ENCODE results near the gene SLC25A47.

The SLC25A47 gene

DNA sequence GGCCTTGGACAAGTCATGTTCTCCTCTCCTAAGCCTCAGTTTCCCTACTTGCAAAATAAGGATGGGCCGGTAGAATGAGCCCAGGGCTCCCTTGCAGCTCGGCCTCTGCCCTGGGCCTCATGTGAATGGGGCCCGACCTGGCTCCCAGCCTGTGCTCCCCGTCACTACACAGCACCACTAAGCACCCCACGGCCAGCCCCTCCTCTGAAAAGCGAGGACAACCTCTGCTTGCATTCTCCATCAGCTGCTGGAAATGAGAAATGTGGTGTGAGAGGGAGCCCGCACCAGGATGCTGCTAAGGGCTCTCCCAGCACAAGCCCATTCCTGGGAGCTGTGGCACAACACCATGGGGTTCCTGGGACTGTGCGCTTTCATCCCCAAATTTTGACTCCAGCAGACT lies 10.2 kb downstream of the SLC25A47 start:
- no peak overlapping the region for H3K9ac ChIP-seq (ENCODE audit: low read length)
- H3K27me3 ChIP-seq (ENCODE audit: insufficient read depth, low read length), result no peaks in the 10 kb centered on the region
- H3K9me3 ChIP-seq (ENCODE audit: insufficient read depth, low read depth, low read length), result peaks cover 1% of the 10 kb centered on the region
- no peak overlapping the region for H3K4me3 ChIP-seq (ENCODE audit: low read depth, low read length)
- no peak overlapping the region for H2AK5ac ChIP-seq (ENCODE audit: low read length)
- H3K4ac ChIP-seq (ENCODE audit: low read depth, low read length), result no peak overlapping the region
- H2BK5ac ChIP-seq (ENCODE audit: low read depth, low read length, poor library complexity), result no peak overlapping the region
- no peak overlapping the region for H3K4me2 ChIP-seq (ENCODE audit: low read length)
- H3K14ac ChIP-seq (ENCODE audit: low read length), result no peak overlapping the region
- no peaks in the 10 kb centered on the region for H3K79me2 ChIP-seq (ENCODE audit: control insufficient read depth, insufficient read depth, low read length, poor library complexity)
- H4K8ac ChIP-seq (ENCODE audit: low read depth, low read length), result no peak overlapping the region
- no peak overlapping the region for H3K27ac ChIP-seq (ENCODE audit: low read depth, low read length)
- H4K91ac ChIP-seq (ENCODE audit: low read depth, low read length), result no peak overlapping the region
- H2AFZ ChIP-seq (ENCODE audit: insufficient read depth, low read length, poor library complexity), result no peak overlapping the region
- DNase-seq, result no peak
- H3K4me1 ChIP-seq (ENCODE audit: control insufficient read depth in 1 of 2, insufficient read depth in 2 of 2, low read length in 2 of 2), result no peaks in the 10 kb centered on the region
- H2BK120ac ChIP-seq (ENCODE audit: insufficient read depth, low read length, poor library complexity), result no peak overlapping the region
- peaks cover 8 to 13% of the 10 kb centered on the region in 2 experiments for H3K36me3 ChIP-seq (ENCODE audit: control insufficient read depth in 1 of 2, insufficient read depth in 2 of 2, low read length in 2 of 2)
- no peak overlapping the region for H3K18ac ChIP-seq (ENCODE audit: low read length)
- no peak overlapping the region for H3K23ac ChIP-seq (ENCODE audit: low read length)
- no peaks in the 10 kb centered on the region for H3K79me1 ChIP-seq (ENCODE audit: low read length)
- H2BK12ac ChIP-seq (ENCODE audit: low read length), result no peak overlapping the region
- whole genome bisulfite sequencing (ENCODE audit: extremely low coverage, insufficient coverage, insufficient read length), result no CpG with 5 or more reads among the region's 8 CpGs
- H4K12ac ChIP-seq (ENCODE audit: low read depth, low read length), result no peak overlapping the region

DNA sequence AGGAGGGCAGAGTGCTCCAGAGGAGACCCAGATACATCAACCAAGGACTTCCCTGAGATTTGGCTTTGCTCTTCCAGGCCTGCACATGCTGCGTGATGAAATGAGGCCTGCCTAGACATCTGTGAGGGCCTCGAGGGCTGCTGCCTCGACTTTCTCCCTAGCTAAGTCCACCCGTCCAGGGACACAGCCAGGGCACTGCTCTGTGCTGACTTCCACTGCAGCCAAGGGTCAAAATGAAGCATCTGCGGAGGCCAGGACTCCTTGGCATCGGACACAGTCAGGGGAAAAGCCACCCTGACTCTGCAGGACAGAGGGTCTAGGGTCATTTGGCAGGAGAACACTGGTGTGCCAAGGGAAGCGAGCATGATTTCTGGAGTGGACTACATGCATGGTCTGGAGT lies 10.7 kb downstream of the SLC25A47 start:
- Histone ChIP-seq H2BK5ac (ENCODE audit: low read depth, low read length, poor library complexity) (no peak overlapping the region), H2BK120ac (ENCODE audit: insufficient read depth, low read length, poor library complexity) (no peak overlapping the region), H3K4me1 (ENCODE audit: control insufficient read depth in 1 of 2, insufficient read depth in 2 of 2, low read length in 2 of 2) (no peaks in the 10 kb centered on the region), H3K4ac (ENCODE audit: low read depth, low read length) (no peak overlapping the region), H2AFZ (ENCODE audit: insufficient read depth, low read length, poor library complexity) (no peak overlapping the region), H3K27ac (ENCODE audit: low read depth, low read length) (no peak overlapping the region), H4K91ac (ENCODE audit: low read depth, low read length) (no peak overlapping the region), H3K79me1 (ENCODE audit: low read length) (no peaks in the 10 kb centered on the region), H3K23ac (ENCODE audit: low read length) (no peak overlapping the region), H3K4me2 (ENCODE audit: low read length) (no peak overlapping the region), H3K9ac (ENCODE audit: low read length) (no peak overlapping the region), H3K36me3 (ENCODE audit: control insufficient read depth in 1 of 2, insufficient read depth in 2 of 2, low read length in 2 of 2) (peaks cover 8 to 13% of the 10 kb centered on the region in 2 experiments), H3K14ac (ENCODE audit: low read length) (no peak overlapping the region), H3K4me3 (ENCODE audit: low read depth, low read length) (no peak overlapping the region), H2AK5ac (ENCODE audit: low read length) (no peak overlapping the region), H3K27me3 (ENCODE audit: insufficient read depth, low read length) (no peaks in the 10 kb centered on the region), H3K79me2 (ENCODE audit: control insufficient read depth, insufficient read depth, low read length, poor library complexity) (no peaks in the 10 kb centered on the region), H3K9me3 (ENCODE audit: insufficient read depth, low read depth, low read length) (peaks cover 1% of the 10 kb centered on the region), H3K18ac (ENCODE audit: low read length) (no peak overlapping the region), H4K12ac (ENCODE audit: low read depth, low read length) (no peak overlapping the region), H4K8ac (ENCODE audit: low read depth, low read length) (no peak overlapping the region), H2BK12ac (ENCODE audit: low read length) (no peak overlapping the region)
- no peak for DNase-seq
- WGBS (ENCODE audit: extremely low coverage, insufficient coverage, insufficient read length), result no CpG with 5 or more reads among the region's 7 CpGs

DNA sequence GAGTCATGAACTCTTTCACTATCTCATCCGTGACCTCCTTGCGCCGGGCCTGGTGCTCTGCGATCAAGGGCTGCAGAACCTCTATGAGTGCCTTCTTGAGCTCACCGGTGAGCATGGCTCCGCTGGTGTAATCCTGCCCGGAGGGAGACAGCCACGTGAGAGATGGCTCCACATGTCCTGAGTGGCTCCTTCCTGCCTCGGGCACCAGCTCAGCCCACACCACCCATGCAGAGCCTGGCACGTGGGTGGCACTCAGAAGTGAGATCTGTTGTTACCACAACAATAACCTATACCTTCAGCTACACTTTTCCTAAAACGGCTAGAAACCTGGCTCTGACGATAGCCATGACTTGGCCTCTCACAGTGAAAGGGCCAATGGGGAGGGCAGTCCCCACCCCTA lies 11.8 kb downstream of the SLC25A47 start:
- Histone ChIP-seq H3K36me3 (ENCODE audit: control insufficient read depth in 1 of 2, insufficient read depth in 2 of 2, low read length in 2 of 2) (peaks cover 8 to 17% of the 10 kb centered on the region in 2 experiments), H3K79me1 (ENCODE audit: low read length) (no peaks in the 10 kb centered on the region), H3K18ac (ENCODE audit: low read length) (no peak overlapping the region), H2AFZ (ENCODE audit: insufficient read depth, low read length, poor library complexity) (no peak overlapping the region), H3K14ac (ENCODE audit: low read length) (no peak overlapping the region), H3K27ac (ENCODE audit: low read depth, low read length) (no peak overlapping the region), H3K9me3 (ENCODE audit: insufficient read depth, low read depth, low read length) (peaks cover 1% of the 10 kb centered on the region), H4K91ac (ENCODE audit: low read depth, low read length) (no peak overlapping the region), H3K79me2 (ENCODE audit: control insufficient read depth, insufficient read depth, low read length, poor library complexity) (no peaks in the 10 kb centered on the region), H2BK120ac (ENCODE audit: insufficient read depth, low read length, poor library complexity) (no peak overlapping the region), H2BK12ac (ENCODE audit: low read length) (no peak overlapping the region), H3K4me3 (ENCODE audit: low read depth, low read length) (no peak overlapping the region), H3K4me2 (ENCODE audit: low read length) (no peak overlapping the region), H3K4me1 (ENCODE audit: control insufficient read depth in 1 of 2, insufficient read depth in 2 of 2, low read length in 2 of 2) (no peaks in the 10 kb centered on the region), H3K9ac (ENCODE audit: low read length) (no peak overlapping the region), H3K23ac (ENCODE audit: low read length) (no peak overlapping the region), H3K4ac (ENCODE audit: low read depth, low read length) (no peak overlapping the region), H4K12ac (ENCODE audit: low read depth, low read length) (no peak overlapping the region), H2AK5ac (ENCODE audit: low read length) (no peak overlapping the region), H3K27me3 (ENCODE audit: insufficient read depth, low read length) (no peaks in the 10 kb centered on the region), H4K8ac (ENCODE audit: low read depth, low read length) (no peak overlapping the region), H2BK5ac (ENCODE audit: low read depth, low read length, poor library complexity) (no peak overlapping the region)
- peak; percentile 86 to 87 for DNase-seq
- no CpG with 5 or more reads among the region's 12 CpGs for WGBS (ENCODE audit: extremely low coverage, insufficient coverage, insufficient read length)

DNA sequence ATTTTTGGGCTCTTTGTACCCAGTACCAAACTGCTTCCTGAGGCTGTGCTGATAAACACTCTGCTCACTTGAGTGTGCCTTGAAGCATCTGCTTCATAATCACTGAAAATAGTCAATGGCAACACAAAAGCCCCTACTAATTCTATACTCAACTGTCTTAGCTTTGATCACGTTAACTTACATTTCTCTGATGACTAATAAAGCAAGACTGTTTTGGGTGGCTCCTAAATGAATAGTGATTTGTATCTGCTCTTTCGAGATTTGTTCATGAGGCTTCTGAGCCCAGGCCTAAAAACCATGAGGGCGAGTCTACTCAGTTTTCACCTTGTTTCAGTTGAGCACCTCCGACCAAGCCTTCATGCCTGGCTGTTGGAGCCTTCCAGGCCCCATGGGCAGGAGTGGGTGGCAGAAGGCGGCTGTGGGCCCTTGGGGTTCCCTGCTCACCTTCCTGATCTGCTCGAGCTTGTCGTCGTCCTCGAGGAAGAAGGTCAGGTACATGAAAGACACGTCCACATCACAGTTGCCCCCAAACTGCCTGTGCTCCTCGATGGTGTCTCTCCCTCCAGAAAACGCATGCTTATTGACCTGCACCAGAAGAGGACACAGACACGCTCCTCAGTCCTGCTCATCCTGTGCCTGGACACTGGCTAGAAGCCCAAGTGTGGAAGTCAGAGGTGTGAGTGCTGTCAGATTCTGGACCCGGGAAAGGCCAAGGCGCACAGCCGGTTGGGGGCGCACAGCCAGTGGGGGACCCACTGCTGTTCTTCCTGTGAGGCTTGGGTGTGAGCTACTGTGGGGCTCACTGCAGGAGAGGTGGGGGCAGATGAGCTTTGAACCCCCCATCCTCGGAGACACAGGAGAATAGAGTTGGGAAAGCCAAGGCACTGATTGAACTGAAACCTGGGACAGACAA lies 13.7 kb downstream of the SLC25A47 start:
- Histone ChIP-seq H3K27ac (ENCODE audit: low read depth, low read length) (no peak overlapping the region), H2BK5ac (ENCODE audit: low read depth, low read length, poor library complexity) (no peak overlapping the region), H3K4ac (ENCODE audit: low read depth, low read length) (no peak overlapping the region), H3K9ac (ENCODE audit: low read length) (no peak overlapping the region), H3K23ac (ENCODE audit: low read length) (no peak overlapping the region), H3K79me1 (ENCODE audit: low read length) (no peaks in the 10 kb centered on the region), H2BK120ac (ENCODE audit: insufficient read depth, low read length, poor library complexity) (no peak overlapping the region), H3K4me1 (ENCODE audit: control insufficient read depth in 1 of 2, insufficient read depth in 2 of 2, low read length in 2 of 2) (peaks cover 4 to 8% of the 10 kb centered on the region in 2 experiments), H3K4me3 (ENCODE audit: low read depth, low read length) (no peak overlapping the region), H4K91ac (ENCODE audit: low read depth, low read length) (no peak overlapping the region), H3K27me3 (ENCODE audit: insufficient read depth, low read length) (no peaks in the 10 kb centered on the region), H3K36me3 (ENCODE audit: control insufficient read depth in 1 of 2, insufficient read depth in 2 of 2, low read length in 2 of 2) (peaks cover 10 to 20% of the 10 kb centered on the region in 2 experiments), H2AFZ (ENCODE audit: insufficient read depth, low read length, poor library complexity) (no peak overlapping the region), H3K9me3 (ENCODE audit: insufficient read depth, low read depth, low read length) (peaks cover 1% of the 10 kb centered on the region), H2BK12ac (ENCODE audit: low read length) (no peak overlapping the region), H3K79me2 (ENCODE audit: control insufficient read depth, insufficient read depth, low read length, poor library complexity) (no peaks in the 10 kb centered on the region), H2AK5ac (ENCODE audit: low read length) (no peak overlapping the region), H3K4me2 (ENCODE audit: low read length) (no peak overlapping the region), H4K8ac (ENCODE audit: low read depth, low read length) (no peak overlapping the region), H3K14ac (ENCODE audit: low read length) (no peak overlapping the region), H4K12ac (ENCODE audit: low read depth, low read length) (no peak overlapping the region), H3K18ac (ENCODE audit: low read length) (no peak overlapping the region)
- peak; percentile 30 to 81 for DNase-seq
- WGBS (ENCODE audit: extremely low coverage, insufficient coverage, insufficient read length), result no CpG with 5 or more reads among the region's 18 CpGs

Measured in trophoblast cell (in vitro differentiated cells and primary cell).